HG02588 (cell line): ENCODE measurements around the gene LPP.

Experiments used
- ATAC-seq: cut with Tn5 transposase; IDR thresholded peaks from one replicate; pipeline ENCODE4 v1.9.1; 2021; ENCODE audit warnings: mild to moderate bottlenecking, moderate library complexity; ENCODE audit not compliant: unreplicated experiment

The LPP gene

GRCh38 chr3:188923671-188924070 lies 769.7 kb downstream of the LPP start:
- no peak for ATAC-seq

DNA sequence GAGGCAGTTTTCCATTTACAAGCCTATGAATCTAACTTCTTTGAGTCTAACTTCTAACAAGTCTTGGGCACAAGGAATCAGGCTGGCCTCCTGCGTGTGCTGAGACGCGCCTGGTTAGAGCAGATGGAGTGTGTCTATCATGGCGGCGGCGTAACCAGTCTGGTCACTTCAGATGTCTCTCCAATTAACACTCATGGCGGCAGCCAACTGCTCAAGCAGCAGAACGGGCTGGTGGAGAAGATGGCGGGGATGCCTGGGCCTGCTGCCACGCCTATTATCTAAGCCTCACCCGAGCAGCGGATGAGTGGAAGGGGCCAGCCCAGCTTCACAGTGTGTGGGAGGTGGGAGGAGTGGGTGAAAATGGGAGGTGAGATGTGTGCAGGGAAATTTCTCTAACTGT lies 771.4 kb downstream of the LPP start:
- ATAC-seq = no peak

- ATAC-seq = no peak
These were observed 772.2 kb downstream of the LPP start for GRCh38 chr3:188926111-188926510.

GRCh38 chr3:188926741-188927511 lies 773.0 kb downstream of the LPP start:
- no peak for ATAC-seq

DNA sequence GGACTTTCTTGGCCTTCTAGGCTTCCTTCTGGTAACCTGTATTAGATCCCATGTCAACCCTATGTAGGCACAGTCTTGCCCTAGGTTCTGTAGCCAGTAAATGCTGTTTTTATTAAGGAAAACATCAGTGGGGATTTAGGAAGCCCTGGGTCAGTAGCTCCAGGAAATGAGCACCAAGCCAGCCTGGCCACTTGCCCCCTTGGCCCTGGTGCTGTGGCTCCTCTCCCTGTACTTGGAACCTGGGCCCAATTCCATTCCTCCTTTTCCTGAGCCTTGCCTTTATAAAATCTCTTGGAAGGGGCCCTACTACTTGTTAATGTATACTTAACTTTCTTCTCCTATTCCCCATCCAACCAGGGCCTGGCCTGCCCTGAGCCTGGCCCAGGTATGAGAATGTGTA lies 774.0 kb downstream of the LPP start:
- ATAC-seq = no peak

DNA sequence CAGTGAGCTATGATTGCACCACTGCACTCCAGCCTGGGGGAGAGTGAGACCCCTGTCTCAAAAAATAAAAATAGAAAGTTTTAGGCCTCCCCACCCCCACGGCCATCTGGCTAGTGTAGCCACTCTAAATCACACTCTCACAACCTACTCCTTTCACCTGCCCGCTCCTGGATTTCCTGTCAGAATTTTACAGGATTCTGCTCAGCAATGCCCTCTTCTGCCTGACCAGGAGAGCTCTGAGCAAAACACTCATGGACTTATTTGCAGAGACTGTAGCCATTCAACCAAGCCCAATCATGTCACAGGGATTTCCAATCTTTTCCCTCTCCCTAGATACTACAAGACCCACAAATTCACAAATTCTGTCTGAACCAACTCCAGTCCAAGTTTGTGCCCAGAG lies 775.2 kb downstream of the LPP start:
- ATAC-seq = no peak

DNA sequence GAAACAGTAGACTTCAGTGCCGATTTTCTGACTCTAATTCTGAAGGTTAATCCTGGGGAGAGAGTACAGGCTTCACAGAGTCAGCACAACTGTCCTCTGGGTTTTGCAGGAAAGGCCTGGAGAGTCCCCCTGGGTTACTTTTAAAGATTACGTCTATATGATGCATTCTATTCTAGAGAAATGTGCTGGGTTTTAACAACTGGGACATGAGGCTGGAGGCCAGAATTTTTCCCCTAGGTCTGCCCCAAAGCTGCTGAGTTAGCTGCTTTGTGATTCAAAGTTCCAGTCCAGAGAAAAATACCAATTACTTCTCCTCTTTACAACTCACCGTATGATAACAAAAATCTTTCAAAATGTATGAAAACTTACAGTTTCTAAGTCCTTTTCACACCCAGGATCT lies 777.1 kb downstream of the LPP start:
- no peak for ATAC-seq

DNA sequence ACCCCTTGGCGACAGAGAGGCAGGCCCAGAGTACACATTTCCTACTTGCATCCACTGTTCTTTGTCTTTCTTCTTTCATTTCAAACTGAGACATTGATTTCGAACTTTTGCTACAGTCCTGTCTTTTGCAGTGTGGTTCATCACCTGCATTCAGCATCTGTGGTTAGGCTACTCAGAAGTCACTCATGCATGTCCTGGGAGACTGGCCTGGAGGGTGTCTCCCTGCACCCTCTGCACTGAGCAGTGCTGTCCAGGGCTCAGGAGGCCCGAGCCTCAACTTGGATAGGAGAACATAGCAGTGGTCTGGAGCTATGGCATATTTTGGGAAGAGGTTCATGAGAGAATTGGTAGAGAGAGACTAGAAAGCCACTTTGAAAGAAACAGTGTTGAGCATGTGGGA lies 777.6 kb downstream of the LPP start:
- ATAC-seq = no peak

GRCh38 chr3:188934989-188935388 lies 781.0 kb downstream of the LPP start:
- no peak for ATAC-seq

- no peak for ATAC-seq
These were observed 782.7 kb downstream of the LPP start for GRCh38 chr3:188936597-188937107.

- no peak for ATAC-seq
These were observed 783.4 kb downstream of the LPP start for GRCh38 chr3:188937389-188937788.

DNA sequence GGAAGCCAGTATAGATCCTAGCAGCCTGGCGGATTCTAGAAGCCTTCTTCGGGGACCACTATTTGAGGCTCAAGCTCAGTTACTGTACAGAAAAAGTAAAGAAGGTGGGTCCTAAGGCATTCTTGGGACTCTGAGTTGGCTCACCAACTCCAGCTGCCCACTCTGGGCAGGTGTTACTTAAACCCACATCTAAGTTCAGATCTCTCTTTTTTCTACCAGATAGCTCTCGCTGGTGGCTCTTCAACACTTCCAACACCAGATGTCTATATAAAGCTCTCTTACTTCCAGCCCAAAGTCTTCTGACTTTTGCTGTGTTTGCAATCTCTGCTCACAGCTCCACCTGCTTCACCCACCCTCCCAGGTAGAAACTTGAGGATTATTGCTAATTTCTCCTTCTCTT lies 785.0 kb downstream of the LPP start:
- ATAC-seq = no peak

- no peak for ATAC-seq
These were observed 786.0 kb downstream of the LPP start for GRCh38 chr3:188939814-188940572.
